ENCODE results near the gene COX15. TPM values are rescaled to one million over a fixed set of nuclear protein-coding genes. Genes with fewer than 3 reads are reported as not detected.
A peak's percentile ranks its signal among the peaks of the same experiment; 100 is the strongest.

The COX15 gene
- total RNA-seq = 10 to 100 TPM; 34.2 to 35.3 TPM

DNA sequence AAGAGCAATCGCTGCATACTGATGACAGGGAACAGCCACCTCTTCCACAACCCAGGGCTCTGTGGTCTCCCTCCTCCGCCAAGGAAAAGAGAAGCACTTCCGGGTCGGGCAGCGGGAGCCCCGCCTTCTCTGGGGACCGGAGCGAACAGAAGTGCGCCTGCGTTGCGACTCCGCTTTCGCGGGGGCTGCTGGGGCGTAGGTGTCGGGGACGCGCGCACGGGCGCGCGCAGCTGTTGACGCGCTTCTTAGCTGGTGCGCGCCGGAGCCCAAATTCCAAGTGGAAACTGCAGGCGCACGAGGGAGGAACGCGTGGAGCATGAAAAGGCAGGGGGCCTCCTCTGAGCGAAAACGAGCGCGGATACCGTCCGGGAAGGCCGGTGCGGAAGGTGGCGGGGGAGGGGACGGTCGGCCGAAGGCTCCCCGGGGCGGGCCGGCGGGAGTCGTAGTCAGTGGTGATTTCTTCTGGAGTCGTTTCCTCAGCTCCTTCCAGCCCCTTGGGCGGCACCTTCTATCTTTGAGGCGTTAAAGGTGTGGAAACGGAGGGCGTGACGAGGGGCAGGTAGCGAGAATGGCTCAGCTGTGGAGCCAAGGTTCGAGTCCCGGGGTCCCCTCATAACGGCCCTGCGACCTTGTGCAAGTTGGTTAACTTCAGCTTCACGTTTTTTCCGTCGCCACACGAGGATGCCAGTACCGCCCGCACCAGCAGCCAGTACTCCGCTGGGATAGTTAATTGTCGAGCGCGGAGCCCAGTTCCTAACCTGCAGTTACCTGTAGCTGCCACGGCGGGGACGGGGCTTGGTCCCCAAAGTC, at the start of gene COX15, which contains the start of gene CUTC:
Gene COX15, minus strand, starts transcription at position 95 of the 810 bp plus-strand sequence. Its CDS starts 78 bp downstream, at position 17.
Gene CUTC, plus strand, starts transcription at position 202 of the 810 bp plus-strand sequence. Its CDS starts 115 bp downstream, at position 317.
- H3K36me3 Mint-ChIP-seq (ENCODE audit: low read depth) = peaks cover 49% of the 10 kb centered on the region
- intact Hi-C loops (cut with micrococcal nuclease) = no loop called here
- TF ChIP-seq, protein P1, sequence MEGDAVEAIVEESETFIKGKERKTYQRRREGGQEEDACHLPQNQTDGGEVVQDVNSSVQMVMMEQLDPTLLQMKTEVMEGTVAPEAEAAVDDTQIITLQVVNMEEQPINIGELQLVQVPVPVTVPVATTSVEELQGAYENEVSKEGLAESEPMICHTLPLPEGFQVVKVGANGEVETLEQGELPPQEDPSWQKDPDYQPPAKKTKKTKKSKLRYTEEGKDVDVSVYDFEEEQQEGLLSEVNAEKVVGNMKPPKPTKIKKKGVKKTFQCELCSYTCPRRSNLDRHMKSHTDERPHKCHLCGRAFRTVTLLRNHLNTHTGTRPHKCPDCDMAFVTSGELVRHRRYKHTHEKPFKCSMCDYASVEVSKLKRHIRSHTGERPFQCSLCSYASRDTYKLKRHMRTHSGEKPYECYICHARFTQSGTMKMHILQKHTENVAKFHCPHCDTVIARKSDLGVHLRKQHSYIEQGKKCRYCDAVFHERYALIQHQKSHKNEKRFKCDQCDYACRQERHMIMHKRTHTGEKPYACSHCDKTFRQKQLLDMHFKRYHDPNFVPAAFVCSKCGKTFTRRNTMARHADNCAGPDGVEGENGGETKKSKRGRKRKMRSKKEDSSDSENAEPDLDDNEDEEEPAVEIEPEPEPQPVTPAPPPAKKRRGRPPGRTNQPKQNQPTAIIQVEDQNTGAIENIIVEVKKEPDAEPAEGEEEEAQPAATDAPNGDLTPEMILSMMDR (IDR thresholded peaks at IDR 0.05) = no peak
- H3K27ac Mint-ChIP-seq = peak within 1 kb of the TSS; percentile 100
- DNase-seq (peak; percentile 96), ATAC-seq (peak; percentile 93)
- peaks cover under 1% of the 10 kb centered on the region for H3K9me3 Mint-ChIP-seq
- ChIA-PET CTCF (interaction anchor here (0.8 to 1.8 kb wide), 13 partner anchors 9 to 314 kb away, joined by 3 to 8 read pairs (median 4); partner anchors contain the start of genes DNMBP and GOT1), POLR2A (interaction anchor here (0.6 to 2.4 kb wide), 11 partner anchors 8 to 641 kb away, joined by 3 to 26 read pairs (median 4); partner anchors contain the start of genes ENTPD7, GOT1 and SLC25A28)
- H3K4me3 Mint-ChIP-seq = peak within 1 kb of the TSS; percentile 99
- peaks cover 33% of the 10 kb centered on the region for H3K4me1 Mint-ChIP-seq (ENCODE audit: low read depth)
- H3K27me3 Mint-ChIP-seq = no peaks in the 10 kb centered on the region

DNA sequence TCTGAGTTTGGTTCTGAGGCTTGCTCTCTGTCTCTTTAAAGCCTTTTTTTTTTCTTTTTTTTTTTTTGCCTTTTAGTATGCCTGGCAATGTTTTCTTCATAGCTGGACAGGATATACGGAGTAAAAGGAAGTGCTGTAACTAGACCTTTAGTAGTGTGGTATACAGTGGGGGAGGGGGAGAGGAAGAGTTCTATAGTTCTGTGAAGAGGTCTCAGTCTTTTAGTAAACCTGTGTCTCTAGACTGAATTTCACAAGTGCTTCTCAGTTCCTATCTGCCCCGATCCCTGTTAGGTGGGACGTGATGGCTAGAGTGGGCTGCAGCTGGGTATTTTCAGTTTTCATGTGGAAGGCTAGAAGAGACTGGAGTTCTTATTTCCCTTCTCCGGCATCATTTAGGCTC, 47.4 kb upstream of the COX15 start:
- Mint-ChIP-seq H3K4me3 (no peak overlapping the region), H3K27me3 (no peaks in the 10 kb centered on the region), H3K27ac (no peak overlapping the region), H3K4me1 (ENCODE audit: low read depth) (peaks cover 6% of the 10 kb centered on the region), H3K36me3 (ENCODE audit: low read depth) (no peaks in the 10 kb centered on the region), H3K9me3 (no peaks in the 10 kb centered on the region)
- TF ChIP-seq, protein P1 (IDR thresholded peaks at IDR 0.05) = no peak
- ChIA-PET CTCF (no interaction called here), POLR2A (no interaction called here)
- ATAC-seq = no peak
- intact Hi-C loops (cut with micrococcal nuclease) = no loop called here
- no peak for DNase-seq

DNA sequence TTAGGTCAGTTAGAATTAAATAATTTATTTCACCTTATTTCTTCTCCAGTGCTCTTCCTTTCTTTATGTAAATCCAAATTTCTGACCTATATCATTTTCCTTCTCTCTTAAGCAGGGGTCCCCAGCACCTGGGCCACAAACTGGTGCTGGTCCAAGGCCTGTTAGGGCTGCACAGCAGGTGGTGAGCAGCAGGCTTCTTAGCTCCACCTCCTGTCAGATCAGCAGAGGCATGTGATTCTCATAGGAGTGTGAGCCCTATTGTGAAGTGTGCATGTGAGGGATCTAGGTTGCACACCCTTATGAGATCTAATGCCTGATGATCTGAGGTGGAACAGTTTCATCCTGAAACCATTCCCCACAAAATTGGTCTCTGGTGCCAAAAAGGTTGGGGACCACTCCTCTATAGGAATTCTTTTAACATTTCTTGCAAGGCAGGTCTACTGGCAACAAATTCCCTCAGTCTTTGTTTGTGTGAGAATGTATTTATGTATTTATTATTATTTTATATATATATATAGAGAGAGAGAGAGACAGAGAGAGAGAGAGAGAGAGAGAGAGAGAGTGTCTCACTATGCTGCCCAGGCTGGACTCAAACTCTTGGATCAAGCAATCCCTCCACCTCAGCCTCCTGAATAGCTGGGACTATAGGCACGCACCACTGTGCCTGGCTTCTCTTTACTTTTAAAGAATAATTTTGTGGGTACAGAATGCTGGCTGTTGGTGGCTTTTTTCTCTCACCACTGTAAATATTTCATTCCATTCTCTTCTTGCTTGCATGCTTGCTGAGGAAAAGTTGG, 46.2 kb upstream of the COX15 start:
- H3K36me3 Mint-ChIP-seq (ENCODE audit: low read depth) = no peaks in the 10 kb centered on the region
- no peak overlapping the region for H3K27ac Mint-ChIP-seq
- H3K4me3 Mint-ChIP-seq = no peak overlapping the region
- POLR2A ChIA-PET = no interaction called here
- intact Hi-C loops (cut with micrococcal nuclease) = no loop called here
- DNase-seq (no peak), ATAC-seq (no peak)
- CTCF ChIA-PET = no interaction called here
- no peaks in the 10 kb centered on the region for H3K27me3 Mint-ChIP-seq
- TF ChIP-seq, protein P1 (IDR thresholded peaks at IDR 0.05) = no peak
- peaks cover 6% of the 10 kb centered on the region for H3K4me1 Mint-ChIP-seq (ENCODE audit: low read depth)
- no peaks in the 10 kb centered on the region for H3K9me3 Mint-ChIP-seq

DNA sequence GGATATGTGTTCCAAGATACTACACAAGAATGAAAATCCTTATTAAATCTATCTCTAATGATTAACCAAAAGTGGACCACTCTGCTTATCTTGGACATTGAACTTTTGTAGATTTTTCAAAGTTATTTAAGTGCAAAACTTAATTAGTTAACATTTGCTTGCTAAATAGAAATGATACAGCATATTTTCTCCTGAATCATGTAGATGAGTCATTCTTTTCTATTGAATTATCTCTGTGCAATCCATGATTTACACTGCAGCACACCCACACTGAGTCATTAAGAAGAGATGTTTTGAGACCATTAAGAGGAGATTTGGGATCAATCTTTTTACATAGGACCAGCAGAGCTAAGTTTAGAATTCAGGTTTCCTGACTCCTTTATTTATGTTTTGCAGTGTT, 43.9 kb upstream of the COX15 start:
- intact Hi-C loops (cut with micrococcal nuclease) = no loop called here
- Mint-ChIP-seq H3K27me3 (no peaks in the 10 kb centered on the region), H3K9me3 (no peaks in the 10 kb centered on the region), H3K27ac (no peak overlapping the region), H3K36me3 (ENCODE audit: low read depth) (no peaks in the 10 kb centered on the region), H3K4me3 (no peak overlapping the region), H3K4me1 (ENCODE audit: low read depth) (peaks cover 6% of the 10 kb centered on the region)
- TF ChIP-seq, protein P1 (IDR thresholded peaks at IDR 0.05) = no peak
- ChIA-PET POLR2A (no interaction called here), CTCF (interaction anchor here (0.6 kb wide), 1 partner anchor 1288 kb away, joined by 3 read pairs; no protein-coding TSS in a partner anchor)
- DNase-seq = no peak
- no peak for ATAC-seq

Measured in activated CD8-positive, alpha-beta T cell treated with anti-CD3 and anti-CD28 coated beads for 36 hours (primary cell).